HG03103 (cell line): ENCODE data around the gene GALNS.

ENCODE experiments used
- ATAC-seq: cut with Tn5 transposase; IDR thresholded peaks from one replicate; pipeline ENCODE4 v1.9.1; 2021; ENCODE audit warnings: low read depth; ENCODE audit not compliant: unreplicated experiment

GALNS gene

DNA sequence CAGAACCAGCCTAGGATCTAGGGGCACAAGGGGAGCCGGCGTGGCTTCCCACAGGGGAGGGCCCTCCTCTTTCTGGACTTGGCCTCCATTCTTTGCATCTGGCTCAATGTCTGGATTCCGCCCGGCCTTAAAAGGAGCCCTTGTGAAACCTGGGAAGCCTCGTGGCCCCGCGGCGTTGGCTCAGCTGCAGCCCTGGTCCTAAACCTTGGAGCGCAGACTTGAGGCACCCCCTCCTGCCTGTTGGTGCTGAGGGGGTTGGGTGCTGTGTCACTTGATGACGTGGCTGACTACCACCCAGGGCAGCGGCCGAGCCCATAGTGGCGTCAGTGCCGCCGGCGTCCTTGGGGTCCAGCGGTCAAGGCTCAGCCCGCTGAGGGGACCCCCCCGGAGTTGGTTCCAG, 4.6 kb upstream of the GALNS start:
- ATAC-seq: no peak

DNA sequence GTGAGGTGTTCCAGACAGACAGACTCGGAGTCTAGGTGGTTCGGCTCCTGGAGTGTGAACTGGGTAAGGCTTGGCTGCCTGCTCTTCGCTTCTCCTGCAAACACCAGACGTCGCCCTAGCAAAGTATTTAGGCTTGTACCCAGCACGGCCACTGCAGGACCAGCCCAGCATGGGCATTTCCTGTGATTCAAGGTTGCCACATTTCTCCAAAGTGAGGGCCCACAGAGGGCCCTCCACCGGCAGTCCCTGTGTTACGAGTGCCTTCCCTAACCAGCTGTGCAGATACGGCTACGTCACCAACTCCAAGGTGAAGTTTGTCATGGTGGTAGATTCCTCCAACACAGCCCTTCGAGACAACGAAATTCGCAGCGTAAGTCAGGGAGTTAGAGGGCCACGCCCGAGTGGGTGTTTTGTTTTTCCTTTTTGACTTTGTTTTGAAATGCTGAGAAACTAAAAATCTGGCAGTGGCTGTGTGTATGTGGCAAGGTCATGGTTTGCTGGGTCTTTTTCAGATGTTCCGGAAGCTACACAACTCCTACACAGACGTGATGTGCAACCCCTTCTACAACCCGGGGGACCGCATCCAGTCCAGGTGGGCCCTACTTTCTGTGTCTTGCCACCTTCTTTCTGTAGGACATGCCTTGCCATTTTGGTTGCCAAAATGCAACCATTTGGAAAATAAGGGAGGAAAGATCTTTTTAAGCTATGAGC, 2.8 kb upstream of the GALNS start:
- no peak for ATAC-seq

DNA sequence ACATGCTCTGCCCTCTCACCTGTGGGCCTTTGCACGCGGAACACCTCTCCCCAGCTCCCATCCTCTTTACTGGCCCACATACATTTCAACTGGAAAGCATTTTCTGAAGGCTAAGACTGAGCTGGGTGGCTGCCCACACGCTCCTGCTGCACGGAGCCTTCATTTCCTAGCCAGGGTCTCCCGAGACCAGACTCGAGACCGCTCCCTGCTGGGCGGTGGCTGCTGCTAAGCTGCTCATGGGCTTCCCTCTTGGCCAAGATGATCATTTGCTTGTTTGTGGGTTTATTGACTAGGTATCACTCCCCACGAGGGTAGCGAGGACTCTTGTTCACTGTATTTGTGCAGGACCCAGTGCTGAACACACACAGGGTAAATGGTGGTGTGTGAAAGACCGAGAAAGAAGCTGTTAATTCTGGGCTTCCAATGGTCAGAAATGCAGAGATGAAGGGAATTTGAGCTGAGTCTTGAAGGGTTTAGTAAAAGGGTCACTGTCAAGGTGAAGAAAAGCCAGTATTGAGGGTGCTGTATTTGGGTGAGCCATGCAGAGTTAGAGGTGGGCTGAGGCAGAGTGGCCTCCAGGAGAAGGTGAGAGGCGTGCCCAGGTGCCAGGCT, 1.1 kb upstream of the GALNS start:
- ATAC-seq: no peak

DNA sequence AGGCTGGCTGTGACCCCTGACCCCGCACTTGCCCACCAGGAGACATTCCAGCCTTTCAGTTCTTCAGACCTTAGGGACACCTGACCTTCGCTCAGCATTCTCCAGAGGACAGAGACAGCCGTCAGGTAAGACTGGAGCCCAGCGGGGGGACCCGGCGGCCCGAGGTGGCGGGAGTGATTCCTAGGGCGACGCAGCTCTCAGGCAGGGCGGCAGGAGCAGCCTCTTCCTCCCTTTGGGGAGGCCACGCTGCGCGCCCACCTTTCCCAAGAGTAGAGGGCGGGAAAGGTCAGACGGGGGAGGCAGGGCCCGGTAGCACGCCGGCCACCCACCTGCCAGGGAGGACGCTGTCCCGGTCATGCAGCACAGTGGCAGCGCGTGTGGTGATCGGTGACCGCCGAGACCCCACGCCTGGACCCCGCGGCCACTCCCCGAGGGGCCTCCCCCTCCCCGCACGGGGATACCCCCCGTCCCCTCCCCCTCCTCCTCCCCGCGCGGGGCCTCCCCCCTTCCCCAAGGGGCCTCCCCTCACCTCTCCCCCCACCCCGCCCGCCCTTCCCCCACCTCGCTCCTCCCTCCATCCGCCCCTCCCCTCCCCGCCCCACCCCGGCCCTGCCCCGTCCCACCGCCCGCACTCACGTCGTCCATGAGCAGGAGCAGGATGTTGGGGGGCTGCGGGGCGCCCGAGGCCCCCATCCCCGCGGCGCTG, 472 bp downstream of the GALNS start:
- no peak for ATAC-seq

DNA sequence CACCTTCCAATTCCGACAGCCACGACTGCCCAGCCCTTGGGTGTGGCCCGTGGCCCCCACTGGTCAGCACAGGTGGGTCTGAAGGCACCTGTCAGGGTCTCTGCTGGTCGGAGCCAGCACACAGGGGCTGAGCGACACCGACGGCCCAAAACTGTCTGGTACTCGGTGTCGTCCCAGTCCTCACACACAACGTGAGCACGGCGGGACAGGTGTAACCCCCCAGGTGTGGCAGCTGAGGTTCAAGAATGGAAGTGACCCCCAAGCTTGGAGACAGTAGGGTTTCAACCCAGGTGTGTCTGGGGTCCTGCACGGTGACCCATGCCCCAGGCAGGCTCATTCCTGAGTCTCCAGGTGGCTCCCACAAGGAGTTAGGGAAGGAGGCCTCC, 1.0 kb downstream of the GALNS start:
- no peak for ATAC-seq

DNA sequence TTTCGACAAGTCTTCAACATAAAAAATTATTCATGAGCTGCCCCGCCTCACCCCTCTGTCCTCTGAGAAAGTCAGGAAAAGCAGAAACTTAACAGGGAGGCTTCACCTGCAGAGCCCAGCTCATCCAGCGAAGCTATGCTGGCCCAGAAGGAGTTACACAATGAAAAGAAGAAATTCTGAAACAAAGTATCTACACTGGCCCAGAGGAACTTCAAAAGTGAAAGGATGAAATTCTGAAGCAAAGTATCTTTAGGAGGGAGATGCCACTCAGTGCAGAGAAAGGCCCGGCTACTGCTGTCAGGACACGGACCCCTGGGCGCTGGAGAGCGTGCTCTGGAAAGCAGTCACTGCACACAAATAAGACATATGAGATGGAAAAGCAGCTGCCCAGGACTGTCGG, 1.6 kb downstream of the GALNS start:
- no peak for ATAC-seq

DNA sequence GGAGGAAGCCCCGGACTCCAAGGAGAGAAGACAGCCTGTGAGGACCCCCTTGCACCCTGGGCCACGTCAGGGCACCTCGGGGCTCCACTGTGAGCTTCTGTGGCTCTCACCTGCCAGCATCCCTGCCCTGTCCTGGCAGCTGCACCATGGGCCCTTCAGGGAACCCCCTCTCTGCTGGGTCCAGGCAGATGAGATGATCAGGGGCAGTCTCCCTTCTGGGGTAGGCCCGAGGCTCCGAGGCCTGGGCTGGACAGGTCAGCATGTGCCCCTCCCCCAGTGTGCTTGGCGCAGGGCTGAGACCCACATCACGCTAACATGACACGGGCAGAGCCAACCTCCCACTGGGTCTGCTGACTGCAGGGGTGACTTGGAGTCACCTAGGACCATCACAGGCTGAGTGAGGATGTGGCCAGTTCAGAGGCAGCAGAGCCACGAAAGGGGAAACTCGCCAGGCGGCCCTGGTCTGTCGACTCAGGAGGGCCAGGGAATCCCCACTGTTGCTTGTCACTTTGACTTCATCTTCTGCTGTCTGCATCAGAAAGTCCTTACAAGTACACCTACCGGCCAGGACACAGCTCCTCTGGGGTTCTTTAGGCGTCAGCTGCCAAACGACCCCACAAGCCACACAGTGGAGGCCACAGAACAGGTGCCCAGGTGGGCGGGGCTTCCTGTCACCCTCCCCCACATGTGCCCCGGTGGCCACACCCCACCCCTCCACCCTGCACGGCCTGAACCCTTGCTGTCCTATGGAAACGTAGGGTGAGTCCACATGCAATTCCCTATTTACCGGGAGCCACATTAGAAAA, 2.2 kb downstream of the GALNS start:
- no peak for ATAC-seq

DNA sequence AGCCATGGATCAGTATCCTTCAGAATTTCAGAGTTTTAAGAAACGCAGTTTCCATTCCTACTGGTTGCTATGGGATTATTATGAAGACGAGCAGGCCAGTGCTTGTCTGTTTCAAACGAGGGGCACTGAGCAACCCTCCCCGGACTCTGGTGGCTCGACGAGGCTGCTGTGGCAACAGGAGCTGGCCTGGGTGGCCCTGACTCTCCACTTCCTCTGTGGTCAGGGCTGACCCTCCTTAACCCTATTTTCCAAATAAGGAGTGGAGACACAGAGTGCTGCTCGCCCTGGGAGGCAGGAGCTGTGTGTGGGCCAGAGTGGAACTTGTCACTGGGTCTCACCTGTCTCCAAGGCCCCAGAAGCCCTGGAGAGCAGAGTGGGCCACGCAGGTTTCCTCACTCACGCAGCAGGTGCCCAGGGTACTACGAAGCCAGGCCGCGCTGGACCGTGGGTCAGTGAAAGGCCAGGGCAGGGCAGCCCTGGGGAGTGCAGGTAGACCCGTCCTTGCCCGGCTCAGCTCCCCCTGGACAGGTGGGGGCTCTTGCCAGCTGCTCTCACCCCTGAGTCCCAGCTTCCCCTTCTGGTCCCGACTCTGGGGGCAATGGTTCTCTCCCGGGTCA, 3.3 kb downstream of the GALNS start:
- ATAC-seq: no peak

DNA sequence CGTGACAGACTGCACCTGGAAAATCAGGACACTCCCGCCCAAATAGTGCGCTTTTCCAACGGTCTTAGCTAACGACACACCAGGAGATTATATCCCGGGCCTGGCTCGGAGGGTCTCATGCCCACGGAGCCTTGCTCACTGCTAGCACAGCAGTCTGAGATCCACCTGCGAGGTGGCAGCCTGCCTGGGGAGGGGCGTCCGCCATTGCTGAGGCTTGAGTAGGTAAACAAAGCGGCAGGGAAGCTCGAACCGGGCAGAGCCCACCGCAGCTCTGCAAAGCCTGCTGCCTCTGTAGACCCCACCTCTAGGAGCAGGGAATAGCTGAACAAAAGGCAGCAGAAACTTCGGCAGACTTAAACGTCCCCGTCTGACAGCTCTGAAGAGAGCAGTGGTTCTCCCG, 5.1 kb downstream of the GALNS start:
- no peak for ATAC-seq

DNA sequence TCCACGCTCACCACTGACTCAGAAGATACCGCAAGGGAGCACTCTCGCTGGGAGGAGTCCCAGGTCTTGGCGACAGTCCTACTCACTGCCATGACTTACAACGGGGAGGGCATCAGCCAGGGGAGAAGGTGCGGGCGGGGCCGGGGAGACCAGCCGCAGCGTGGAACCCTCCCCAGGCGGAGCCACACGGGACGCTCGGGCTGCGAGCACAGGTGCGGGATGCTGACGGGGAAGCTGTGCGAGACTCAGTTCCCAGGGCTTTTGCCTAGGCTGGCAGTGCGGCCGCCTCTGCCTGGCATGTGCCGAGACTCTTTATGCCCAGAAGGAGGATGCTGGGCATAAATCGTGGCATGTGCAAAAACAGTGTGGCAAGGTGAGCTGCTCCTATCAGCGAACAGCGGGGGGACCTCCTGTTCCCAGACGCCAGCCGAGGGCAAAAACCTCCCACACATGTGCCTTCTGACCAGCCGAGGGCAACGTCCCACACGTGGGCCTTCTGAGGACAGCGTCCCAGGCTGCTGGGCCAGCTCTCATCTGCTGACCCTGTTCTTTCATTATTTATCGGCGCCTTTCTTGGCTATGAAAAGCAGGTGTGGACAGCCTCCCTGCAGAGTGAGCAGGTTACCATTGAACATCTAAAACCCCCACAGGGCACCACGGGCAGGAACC, 6.1 kb downstream of the GALNS start:
- no peak for ATAC-seq

DNA sequence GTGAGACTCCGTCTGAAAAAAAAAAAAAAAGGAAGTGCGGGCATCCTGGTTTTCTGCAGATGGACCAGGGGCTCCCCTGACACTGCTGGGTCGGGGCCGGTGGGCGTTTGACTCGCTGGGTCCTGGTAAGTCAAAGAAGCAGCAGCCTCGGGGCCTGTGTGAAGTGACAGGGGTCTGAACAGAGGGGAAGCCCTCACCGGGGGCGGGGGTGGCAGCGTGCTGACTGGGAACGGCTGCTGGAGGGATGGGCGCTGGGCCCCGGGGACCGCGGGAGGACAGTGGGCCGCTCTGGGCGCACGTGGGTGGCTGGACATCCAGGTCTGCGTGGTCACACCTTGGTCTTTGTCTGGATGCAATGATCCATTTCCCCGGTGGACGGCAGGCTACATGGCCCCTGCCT, 8.2 kb downstream of the GALNS start:
- no peak for ATAC-seq

DNA sequence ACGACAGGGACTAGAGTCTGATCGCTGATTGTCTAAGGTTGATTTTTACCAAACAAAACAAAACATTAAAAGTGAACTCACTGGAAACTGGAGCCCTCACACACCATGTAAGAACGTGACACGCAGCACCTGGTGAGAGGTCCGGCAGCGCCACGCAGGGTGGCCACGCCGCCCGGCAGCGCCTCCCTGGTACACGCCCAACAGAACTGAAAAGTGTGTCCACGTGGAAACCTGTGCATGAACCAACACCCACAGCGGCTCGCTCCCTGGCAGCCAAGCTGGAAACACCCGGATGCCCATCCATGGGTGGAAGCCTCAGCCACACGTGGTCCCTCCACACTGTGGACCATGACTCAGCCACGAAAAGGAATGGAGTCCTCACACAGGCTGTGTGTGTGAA, 9.1 kb downstream of the GALNS start:
- no peak for ATAC-seq

DNA sequence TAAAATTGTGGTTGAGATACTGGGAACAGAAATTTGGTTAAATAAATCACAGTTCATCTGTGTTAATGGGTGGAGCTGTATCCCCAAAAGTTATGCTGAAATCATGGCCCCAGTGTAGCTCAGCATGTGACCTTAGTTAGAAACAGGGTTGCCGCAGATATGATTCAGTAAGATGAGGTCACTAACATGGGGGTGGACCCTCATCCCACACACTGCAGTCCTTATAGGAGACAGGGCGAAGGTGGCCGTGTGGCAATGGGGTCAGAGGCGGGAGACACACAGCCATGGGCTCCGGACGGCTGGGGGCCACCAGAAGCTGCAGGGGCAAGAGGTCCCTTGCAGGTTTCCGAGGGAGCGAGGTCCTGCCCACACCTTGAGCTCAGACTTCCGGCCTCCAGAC, 10.7 kb downstream of the GALNS start:
- ATAC-seq: no peak

DNA sequence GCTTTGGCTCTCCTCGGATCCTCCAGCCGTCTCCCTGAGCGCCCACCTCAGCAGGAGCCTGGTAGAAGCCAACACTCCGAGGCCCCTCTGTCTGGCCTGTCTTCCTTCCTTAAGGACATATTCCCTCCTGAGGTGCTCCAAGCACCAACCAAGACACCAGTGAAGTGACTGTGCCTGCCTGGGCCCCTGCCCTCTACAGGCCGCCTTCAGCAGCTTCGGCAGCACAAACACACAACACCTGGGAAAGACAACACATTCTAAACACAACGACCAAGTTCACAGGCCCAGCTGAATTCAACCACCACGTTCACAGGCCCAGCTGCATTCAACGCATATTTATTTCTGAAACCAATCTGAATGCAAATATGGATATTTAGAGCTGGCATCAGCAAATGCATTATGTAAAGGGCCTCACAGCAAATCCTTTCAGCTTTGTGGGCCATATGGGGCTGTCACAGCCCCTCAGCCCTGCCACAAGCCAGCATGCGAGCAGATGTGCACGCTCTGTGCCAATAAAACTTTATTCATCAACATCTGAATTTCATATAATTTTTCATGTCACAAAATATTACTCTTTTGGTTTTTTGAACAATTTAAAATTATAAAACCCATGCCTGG, 12.2 kb downstream of the GALNS start:
- no peak for ATAC-seq

DNA sequence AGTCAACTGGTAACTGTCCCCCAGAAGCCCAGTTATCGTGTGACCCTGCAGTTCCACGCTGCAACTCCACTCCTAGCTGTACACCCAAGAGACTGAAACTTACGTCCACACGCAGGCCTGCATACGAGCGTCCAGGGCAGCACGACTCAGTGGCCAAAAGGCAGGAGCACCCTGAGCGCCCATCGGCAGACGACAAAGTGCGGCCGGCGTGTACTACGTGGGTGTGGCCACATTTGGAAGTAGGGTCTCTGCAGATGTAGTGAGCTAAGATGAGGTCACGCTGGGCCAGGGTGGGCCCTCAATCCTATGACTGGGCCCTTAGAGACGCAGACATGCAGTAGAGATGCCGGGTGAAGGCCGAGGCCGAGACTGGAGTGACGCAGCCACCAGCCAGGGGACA, 13.5 kb downstream of the GALNS start:
- ATAC-seq: no peak

DNA sequence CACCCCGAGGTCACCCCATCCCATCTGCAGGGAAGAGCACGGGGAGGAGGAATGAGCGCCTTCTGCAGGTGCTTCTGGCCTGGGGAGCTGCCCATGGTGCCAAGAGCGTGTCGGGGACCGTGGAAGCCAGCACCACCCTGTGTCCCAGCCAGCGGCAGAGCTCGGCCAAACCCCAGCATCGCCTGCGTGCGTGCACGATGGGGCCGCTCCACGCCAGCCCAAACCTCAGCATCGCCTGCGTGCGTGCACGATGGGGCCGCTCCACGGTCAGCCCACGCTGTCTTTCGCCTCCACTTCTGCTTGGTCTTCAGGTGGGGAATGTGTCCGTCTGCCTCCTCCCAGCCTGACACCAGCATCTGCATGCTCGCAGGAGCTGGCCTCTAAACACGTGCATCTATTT, 13.9 kb downstream of the GALNS start:
- no peak for ATAC-seq

DNA sequence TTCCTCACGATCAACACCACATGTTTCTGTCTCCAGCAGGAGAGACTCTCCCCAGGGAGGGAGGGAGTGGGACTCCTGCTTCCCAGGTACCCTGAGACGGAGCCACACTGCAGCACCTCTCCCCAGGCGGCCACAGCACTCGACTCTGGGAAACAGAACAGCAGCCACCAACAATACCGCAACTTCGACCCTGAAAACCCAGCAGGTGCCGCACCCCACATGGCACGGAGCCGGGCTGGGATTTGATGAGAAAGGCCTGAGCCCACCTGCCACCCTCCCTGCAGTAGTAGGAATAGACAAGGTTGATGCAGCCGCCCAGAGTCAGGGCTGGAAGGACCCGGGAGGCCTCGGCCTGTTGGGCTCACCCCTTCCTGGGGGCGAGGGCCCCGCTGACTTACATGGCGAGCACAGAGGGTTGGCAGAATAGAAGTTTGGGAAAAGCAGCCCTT, 14.4 kb downstream of the GALNS start:
- ATAC-seq: no peak

DNA sequence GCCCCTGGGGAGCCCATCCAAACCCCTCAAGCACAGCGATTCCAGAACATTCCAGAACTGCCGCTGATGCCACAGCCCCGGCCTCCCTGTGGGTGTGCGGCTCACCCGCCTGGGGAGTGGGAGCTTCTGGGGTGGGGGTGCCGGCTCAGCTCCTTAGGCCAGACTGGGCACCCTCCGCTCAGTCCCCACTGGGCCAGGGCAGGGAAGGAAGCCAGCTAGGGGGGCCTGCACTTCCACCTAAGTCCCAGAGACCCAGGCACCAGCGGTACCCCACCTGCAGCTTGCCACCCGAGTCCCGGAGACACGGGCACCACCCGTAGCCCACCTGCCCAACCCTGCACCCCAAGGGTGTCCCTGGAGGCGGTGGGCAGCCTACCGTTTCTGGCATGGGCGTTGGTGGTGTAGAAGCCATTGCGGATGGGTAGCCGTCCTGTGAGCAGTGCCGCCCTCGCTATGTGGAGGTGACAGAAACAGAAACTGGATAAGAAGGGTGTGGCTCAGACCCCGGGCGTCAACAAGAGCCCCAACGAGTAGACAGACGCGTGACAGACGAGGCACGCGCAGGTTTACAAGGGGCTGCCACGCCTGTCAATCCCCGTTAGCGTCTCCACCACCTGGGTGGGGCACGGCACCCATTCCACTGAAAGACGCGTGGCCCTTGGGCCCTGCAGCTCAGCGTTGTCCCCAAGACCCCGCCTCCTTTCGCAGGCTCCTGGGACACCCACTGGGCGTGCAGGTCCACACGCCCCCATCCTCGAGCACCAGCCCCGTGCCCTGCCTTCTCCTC, 15.0 kb downstream of the GALNS start:
- no peak for ATAC-seq

DNA sequence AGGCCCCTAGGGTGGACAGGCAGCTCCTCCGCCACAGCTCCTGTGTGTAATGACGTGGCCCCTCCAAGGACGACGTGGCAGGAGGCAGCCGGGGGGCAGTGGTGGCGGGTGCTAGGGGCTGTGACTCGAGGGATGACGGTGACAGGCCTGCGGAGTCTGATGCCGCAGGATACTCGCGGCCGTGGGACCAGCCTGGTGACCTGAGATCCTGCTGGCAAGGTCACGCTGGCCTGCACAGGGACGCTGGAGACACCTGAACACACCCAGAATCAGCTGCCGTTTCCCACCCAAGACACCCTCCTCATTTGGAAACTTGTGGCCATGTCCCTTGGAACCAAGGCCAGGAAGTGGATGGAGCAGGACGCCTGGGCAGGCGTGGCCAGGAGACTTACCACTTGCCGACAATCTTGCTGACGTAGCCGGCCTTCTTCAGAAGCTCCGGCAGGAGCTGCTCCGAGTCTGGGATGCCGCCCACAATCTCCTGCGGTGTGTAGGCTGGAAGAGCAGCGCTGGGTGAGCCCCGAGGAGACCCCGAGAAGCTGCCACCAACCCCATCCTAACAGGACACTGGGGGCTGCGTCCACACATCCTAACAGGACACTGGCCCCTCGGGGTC, 16.0 kb downstream of the GALNS start:
- ATAC-seq: no peak
